Fibroblast of lung (primary cell): Measurements from ENCODE around the gene REX1BD.

ENCODE experiments used
- EZH2 ChIP-seq: IDR thresholded peaks from 2 replicates; pipeline ENCODE4 v1.5.1; 2012; ENCODE audit warnings: low read length, control low read depth, mild to moderate bottlenecking; ENCODE audit errors: missing control alignments
- TF ChIP-seq, protein P1 (sequence below), 2 donors: IDR thresholded peaks in 1 of 2; conservative IDR thresholded peaks in 1 of 2; 1 replicate in 1 of 2; 2 replicates in 1 of 2; pipeline ENCODE4 v1.5.1; 2011 to 2012; ENCODE audit warnings: low read length in 2 of 2, control low read depth in 1 of 2, inconsistent platforms in 1 of 2, low read depth in 1 of 2, mild to moderate bottlenecking in 1 of 2

DNA sequence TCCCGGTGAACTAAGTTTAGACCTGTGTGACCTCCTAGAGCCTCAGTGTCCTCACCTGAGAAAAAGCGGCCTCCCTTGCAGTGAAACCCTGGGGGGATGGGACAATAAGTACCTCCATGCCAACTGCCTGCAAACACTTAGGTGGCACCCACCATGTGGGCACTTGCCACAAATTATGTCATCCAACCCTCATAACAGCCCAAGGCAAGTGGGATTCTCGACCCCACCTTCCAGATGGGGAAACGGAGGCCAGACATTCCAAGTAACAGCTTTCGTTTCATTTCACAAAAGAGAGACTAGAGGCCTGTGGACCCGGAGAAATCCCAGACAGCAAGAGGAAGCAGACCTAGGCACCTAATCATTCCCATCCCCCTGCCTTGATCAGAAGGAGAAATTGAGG lies 6.9 kb downstream of the REX1BD start:
- TF ChIP-seq, protein P1, sequence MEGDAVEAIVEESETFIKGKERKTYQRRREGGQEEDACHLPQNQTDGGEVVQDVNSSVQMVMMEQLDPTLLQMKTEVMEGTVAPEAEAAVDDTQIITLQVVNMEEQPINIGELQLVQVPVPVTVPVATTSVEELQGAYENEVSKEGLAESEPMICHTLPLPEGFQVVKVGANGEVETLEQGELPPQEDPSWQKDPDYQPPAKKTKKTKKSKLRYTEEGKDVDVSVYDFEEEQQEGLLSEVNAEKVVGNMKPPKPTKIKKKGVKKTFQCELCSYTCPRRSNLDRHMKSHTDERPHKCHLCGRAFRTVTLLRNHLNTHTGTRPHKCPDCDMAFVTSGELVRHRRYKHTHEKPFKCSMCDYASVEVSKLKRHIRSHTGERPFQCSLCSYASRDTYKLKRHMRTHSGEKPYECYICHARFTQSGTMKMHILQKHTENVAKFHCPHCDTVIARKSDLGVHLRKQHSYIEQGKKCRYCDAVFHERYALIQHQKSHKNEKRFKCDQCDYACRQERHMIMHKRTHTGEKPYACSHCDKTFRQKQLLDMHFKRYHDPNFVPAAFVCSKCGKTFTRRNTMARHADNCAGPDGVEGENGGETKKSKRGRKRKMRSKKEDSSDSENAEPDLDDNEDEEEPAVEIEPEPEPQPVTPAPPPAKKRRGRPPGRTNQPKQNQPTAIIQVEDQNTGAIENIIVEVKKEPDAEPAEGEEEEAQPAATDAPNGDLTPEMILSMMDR (conservative IDR thresholded peaks at IDR 0.05 in 1 of 2, IDR thresholded peaks at IDR 0.05 in 1 of 2; ENCODE audit: low read depth in 1 of 2, low read length in 2 of 2) = no peak
- no peak for TF ChIP-seq EZH2
